GM12872 (cell line): Measurements from ENCODE around the gene ST14.

Experiments
- TF ChIP-seq, protein P1 (sequence below): IDR thresholded peaks from 3 replicates; pipeline ENCODE4 v1.5.1; 2011; ENCODE audit warnings: low read depth, mild to moderate bottlenecking, low read length, moderate library complexity; ENCODE audit not compliant: insufficient read depth

Gene ST14

DNA sequence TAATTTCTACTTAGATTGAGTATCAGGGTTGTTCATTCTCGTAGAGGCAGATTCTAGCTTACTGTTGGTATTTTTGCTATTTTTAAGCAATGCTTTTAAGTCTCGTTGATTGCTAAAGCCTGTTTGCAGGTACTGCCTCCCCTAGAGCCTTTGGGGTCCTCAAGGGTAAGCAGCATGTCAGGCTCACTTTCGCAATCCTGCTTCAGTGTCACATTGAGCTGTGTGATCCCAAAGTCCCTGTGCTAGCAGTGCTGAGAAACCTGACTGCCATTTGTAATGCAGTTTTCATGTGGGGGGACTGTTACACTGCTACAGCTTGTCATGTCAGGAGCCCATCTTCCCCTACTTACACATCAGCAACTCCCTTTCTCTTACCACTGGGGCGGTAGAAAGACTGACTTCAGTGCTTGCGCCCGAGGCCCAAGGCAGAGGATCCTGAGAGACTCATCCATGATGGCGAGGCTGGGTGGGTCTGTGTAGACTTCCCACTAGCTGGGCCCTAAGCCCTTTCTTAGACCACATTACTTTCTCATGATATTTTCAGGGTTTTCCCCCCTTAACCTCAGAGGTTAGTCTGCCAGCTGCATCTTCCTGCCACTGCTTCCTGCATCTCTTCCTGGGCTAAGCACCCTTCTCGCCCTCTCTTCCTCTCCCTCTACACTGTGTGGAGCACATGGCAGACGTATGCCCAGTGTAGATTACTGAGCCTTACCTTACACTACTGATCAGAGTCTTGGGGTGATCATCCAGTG lies 40.8 kb upstream of the ST14 start:
- TF ChIP-seq, protein P1, sequence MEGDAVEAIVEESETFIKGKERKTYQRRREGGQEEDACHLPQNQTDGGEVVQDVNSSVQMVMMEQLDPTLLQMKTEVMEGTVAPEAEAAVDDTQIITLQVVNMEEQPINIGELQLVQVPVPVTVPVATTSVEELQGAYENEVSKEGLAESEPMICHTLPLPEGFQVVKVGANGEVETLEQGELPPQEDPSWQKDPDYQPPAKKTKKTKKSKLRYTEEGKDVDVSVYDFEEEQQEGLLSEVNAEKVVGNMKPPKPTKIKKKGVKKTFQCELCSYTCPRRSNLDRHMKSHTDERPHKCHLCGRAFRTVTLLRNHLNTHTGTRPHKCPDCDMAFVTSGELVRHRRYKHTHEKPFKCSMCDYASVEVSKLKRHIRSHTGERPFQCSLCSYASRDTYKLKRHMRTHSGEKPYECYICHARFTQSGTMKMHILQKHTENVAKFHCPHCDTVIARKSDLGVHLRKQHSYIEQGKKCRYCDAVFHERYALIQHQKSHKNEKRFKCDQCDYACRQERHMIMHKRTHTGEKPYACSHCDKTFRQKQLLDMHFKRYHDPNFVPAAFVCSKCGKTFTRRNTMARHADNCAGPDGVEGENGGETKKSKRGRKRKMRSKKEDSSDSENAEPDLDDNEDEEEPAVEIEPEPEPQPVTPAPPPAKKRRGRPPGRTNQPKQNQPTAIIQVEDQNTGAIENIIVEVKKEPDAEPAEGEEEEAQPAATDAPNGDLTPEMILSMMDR = no peak

GRCh38 chr11:130120045-130120444 lies 39.5 kb upstream of the ST14 start:
- TF ChIP-seq, protein P1 = no peak

GRCh38 chr11:130121445-130121978 lies 38.1 kb upstream of the ST14 start:
- TF ChIP-seq, protein P1 = no peak

DNA sequence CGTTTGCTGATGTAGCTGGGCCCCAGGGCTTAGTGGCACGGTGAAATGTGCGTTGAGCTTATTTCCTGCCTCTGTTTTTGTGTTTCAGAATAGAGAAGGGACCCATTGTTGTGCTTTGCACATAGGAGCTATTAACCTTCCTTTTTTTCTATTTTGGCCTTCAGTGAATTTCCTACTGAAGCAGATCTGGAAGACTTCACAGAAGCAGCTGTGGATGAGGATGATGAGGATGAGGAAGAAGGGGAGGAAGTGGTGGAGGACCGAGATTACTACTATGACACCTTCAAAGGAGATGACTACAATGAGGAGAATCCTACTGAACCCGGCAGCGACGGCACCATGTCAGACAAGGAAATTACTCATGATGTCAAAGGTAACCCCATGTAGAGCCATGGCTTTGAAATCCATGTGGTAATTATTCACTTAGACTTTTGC lies 37.4 kb upstream of the ST14 start:
- TF ChIP-seq, protein P1 = no peak

- TF ChIP-seq, protein P1 = no peak
Measured at GRCh38 chr11:130123414-130124040, 36.1 kb upstream of the ST14 start.

GRCh38 chr11:130124096-130124495 lies 35.5 kb upstream of the ST14 start:
- TF ChIP-seq, protein P1 = no peak

- TF ChIP-seq, protein P1 = no peak
Measured at GRCh38 chr11:130125638-130126037, 33.9 kb upstream of the ST14 start.
